OCI-M1 (cell line): ENCODE results near the gene MMS22L.
"Not testable (repeated sequence)": the region's sequence is repeated elsewhere in the genome, so short reads cannot be mapped to it uniquely, and the experiment has no call there.

Source experiments
- DNase-seq: peaks from one replicate; lab custom pipeline; 2025; lab: John Stamatoyannopoulos, UW

Gene MMS22L

DNA sequence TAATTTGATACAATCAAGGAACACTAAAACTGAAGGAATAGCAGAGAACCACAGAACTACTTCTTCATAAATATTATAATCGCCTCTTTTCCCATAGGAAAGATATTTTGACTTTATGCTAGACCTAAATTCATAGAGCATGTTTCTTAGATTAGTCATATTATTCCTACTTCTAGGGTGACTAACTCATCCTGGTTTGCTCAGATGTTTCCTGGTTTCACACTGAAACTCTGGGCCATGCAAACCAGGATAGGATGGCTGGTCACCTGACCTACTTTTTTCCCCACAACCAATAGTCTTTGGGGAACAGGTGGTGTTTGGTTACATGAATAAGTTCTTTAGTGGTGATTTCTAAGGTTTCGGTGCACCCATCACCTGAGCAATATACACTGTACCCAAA, 42.8 kb downstream of the MMS22L start:
- no peak for DNase-seq

DNA sequence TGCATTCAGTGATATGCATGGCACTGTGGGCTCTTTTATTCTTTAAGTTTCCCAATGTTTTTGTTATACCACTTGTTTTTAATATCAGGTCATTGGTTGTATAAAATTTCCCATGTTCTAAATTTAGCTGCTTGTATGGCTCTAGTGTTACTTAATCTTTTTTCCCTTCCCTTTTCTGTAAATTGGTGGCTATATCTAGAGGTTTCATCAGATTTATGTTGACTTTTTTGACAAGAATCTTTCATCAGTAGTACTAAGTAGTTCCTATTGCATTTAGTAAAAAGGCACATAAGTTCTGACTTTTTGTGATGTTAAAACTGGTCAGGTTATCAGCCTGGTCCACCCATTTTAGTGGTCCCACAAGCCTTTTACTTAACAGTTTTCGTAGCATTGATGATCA, 51.1 kb downstream of the MMS22L start:
- no peak for DNase-seq

DNA sequence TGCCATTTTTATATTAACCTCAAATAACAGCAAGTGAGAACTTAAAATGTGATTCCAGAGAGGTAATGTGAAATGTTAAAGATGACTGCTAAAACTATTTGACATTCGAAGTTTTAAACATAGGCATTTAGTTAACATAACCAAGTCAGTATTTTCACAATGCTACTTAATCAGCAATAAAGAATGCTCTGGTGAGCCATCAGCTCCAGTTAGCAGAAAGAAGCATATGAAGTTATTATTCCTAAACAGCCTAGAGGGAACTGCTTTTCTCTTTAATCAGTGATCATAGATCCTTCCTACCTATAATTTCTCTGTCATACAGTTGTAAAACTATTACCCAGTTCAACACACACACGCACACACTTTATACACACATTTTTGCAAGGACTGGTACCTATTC, 60.1 kb downstream of the MMS22L start:
- no peak for DNase-seq

DNA sequence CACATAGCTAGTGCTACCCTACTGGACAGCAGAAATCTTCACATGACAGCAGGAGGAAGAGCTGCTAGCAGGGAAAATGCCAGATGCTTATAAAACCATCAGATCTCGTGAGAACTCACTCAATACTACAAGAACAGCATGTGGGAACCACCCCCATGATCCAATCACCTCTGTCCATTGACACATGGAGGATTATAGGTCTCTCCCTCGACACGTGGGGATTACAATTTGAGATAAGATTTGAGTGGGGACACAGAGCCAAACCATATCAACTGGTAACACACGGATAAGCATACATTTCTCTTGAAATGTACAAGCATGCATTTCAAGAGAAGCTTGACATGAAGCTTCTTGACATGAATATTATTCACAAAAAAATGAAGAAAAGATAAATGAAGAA, 64.1 kb downstream of the MMS22L start:
- peak; percentile 46 for DNase-seq

DNA sequence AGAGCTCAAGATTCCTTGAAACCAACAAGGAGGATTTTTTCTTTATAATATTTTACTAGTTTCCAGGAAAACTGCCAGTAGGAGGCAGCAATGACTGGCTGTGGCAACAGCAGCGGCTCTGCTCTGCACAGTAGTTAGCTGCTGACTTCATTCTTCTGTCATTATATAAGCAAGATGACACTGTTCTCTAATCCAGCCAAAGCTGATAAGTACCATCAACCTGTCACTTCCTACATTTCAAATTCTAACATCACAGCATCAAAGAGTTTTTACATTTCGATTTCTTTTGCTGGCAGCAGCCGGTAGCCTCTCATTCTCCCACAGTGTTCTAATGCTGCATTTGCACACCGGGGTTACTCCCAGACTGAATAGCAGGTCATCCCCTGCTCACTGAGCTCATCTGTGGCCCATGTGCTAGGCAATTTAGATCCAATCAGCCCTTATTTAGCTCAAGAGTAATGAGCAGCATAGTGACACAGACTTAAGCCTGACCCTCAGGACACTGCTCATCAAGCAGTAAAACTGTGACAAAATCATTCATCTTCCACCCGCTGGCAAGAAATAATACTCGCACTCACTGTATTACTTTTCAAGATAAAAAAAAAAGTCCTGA, 67.8 kb downstream of the MMS22L start:
- DNase-seq, result peak; percentile 92

DNA sequence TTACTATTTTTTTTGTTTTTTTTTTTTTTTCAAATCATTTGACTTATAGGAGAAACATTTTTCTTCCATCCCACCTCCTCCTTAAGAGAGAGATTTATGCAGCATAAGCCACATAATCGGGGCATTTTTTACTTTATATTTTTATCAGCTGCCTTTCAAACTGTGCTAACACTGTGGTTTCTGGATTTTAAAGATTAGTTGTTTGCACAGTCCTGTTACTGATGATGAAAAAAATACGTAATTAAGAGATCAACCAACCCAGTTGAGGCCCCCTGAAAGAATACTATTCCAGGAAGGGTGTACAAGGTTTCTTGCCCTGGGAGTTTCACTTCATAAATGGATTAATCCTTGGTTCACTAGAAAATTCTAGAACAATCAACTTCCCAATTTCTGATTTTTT, 68.3 kb downstream of the MMS22L start:
- peak; percentile 76 for DNase-seq

DNA sequence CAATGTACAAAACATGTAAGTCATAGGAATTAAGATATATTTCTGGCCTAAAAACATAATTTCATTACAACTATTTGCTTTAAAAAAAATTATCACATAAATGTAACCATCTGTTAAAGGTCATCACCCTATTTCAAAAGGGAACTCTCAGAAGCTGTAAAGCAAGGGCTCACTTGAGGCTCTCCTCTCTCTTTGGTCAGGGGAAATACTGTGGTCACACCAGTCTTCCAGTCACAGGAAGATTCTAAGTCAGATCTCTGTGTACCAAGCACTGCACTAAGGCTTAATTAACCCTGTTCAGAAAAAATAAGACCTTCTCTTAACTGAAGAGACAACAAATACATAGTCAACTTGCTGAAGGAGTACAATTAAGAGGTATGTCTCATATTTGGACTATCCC, 75.6 kb downstream of the MMS22L start:
- peak; percentile 17 for DNase-seq

DNA sequence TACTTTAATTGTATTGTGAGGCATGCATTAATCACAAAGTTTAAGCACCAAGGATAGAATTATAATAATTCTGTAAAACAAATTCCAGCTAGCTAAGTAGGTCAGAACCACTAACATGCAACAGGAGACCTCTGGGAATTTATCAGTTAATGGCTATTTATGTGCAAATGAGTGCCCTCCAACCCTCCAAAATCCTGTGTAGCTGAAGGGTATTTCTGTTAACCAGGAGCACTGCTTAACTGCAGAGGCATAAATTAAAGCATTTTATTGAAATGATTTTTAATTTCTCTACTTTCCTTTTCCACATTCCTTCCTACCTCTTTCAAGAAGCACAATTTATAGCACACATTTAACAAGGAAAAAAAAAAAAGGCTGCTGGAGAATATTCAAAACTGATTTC, 77.0 kb downstream of the MMS22L start:
- no peak for DNase-seq

DNA sequence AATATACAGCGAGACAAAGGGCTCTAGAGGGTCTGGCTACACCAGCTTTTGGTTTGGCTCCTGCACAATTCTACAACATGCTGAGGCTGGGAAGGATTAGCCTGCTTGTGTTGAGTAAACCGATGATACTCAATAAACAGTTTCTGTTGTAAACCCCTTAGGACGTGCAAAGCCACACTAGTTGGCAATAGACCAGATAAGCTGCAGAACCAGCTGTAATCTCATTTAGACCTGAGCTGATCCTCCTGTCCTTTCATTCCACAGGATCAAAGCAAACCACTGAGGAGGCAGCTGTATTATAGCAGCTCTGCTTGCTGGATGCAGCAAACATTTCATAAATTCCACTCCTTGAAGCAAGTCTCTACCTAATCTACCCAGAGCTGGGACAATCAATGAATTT, 79.7 kb downstream of the MMS22L start:
- DNase-seq, result peak; percentile 54

DNA sequence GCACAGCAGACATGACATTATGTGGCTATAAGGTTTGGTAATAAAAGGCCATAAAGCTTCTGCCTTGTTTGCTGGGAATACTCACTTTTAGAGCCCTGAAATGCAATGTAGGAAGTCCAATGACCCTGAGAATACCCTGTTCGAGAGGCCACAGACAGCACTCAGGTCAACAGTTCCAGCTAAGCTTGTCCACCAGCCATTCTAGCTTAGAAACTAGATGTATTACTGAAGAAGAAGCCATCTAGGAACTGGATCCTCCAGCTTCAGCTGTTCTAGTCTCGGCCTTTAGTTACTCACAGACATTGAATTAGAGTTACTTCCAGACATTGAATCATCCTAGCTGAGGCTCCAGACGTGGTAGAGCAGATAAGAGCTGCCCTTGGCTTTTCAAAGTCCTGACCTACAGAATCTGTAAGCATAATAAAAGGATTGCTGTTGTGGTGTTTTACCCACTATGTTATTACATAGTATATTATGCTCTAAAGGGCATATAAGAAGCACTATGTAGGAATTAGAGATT, 84.9 kb downstream of the MMS22L start:
- DNase-seq, result peak; percentile 61

DNA sequence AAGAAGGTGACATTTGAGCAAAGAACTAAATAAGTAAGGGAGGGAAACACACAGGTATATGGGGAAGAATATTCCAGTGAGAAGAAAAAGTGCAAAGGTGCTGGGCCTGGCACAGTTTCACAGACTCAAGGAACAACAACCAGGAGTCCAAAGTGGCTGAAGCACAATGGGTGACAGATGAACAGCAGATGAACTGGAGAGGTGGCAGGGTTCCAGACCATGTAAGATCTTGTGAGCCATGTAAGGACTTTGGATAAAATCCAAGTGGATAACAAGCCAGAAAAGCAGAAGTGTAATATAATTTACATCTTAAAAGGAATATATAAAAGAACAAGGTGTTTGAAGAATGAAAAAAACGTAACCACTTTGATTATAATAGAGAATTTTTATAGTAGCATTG, 87.9 kb downstream of the MMS22L start:
- DNase-seq, result peak; percentile 61

DNA sequence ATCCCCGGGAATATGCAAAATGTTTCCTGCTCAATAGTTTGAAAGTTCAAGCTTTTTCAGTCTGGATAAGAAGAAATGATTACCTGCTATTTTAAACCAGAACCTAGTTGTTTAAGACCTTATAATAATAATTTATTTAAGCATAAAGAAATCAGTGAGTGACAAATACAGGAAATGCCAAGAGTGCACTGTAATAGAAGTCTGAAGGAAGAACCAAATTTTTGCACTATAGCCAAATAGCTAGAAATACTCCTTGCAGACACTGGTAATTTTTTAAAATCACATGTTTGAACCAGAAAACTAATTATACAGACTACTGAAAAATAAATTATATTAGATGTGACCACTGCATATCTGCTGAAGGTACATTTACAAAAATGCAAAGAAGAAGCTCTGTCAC, 93.2 kb downstream of the MMS22L start:
- DNase-seq, result no peak

DNA sequence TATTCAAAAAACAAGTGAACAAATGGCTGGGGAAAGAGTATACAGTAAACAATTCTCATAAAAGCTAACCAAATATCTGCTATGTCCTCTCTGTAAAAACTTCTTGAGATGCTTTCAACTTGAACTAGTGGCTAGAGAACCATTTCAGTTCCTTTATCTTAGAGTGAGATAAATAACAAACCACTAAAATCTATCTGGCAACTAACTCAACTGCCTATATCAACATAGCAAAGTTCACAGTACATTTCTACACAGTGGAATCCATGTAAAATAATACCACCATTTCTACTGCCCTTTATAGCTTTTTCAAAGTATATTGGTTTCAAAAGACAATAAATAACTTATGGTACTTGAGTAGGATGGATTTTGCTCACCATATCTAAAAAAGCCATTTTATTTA, 95.1 kb downstream of the MMS22L start:
- peak; percentile 36 for DNase-seq

DNA sequence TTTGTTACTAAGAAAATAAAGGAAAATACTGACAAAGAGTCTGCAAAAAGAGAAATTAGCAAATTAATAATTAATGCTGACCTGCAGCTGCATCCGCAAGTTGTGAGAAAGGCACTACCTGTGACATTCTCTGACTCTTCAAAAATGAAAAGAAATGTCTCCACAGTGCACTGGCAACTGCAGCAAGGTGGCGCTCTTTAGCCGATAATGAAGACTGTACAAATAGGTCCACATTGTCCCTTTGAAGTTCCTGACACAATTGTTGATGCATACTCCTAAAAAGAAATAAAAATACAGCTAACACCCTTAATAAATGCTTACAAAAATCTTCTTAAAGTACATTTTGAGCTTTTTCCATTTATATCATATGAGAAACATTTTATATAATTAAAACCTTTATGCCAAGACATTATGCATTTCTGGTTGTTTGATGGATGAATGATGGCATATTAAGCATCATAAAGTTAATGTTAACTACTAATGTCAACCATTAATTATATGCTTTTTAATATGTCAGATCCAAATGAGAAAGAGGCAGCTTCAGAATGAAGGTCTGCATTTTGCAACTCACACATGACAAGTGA, 96.5 kb downstream of the MMS22L start:
- DNase-seq, result peak; percentile 86

DNA sequence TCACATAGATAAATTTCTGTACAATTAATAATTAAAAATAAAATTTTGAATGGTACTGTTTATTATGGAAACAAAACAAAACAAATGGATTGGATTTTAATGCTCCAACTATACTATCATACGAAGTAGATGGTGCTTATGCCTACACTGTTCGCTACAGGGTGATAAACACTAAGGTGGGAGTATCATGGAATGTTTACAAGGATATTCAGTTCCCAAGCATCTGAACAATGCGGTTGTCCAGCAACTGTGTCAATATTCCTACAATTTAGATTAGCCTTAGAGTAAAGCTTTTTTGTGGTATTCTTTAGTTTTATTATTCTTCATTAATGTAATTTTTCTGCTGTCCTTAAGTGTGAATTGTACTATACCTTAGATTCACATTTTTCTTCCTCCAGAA, 105.1 kb downstream of the MMS22L start:
- DNase-seq, result no peak

DNA sequence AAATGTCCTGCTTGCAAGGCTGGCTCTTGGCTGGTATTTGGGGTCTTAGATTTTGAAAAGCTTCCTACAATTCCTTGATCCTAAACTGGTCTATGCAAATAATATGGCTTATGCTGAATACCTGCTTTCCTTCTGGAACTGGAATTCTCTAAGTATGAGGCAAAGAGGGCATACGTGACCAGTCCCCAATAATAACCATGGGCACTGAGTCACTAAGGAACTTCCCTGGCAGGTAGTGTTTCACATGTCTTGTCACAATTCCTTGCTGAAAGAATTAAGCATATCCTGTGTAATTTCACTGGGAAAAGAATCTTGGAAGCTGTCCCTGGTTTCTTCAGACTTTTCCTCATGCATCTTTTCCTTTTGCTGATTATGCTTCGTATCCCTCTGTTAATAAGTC, 106.5 kb downstream of the MMS22L start:
- no peak for DNase-seq

DNA sequence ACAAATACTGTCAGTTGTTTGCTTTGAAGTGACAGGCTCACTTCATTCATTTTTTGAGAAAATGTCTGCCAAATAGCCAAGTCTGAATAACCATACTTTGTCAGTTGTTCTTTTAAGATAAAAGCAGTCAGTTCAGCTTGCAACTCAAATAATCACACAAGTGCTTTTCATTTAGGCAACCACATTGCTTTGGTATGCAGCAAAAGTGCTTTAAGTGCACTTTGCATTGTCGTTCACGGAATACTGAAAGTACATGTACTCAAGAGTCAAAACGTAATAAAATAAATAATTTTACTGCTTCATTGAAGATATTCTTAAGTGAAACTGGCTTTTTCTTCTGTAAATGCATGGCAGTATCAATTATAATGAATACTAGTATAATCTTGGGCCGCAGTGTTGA, 107.2 kb downstream of the MMS22L start:
- no peak for DNase-seq

DNA sequence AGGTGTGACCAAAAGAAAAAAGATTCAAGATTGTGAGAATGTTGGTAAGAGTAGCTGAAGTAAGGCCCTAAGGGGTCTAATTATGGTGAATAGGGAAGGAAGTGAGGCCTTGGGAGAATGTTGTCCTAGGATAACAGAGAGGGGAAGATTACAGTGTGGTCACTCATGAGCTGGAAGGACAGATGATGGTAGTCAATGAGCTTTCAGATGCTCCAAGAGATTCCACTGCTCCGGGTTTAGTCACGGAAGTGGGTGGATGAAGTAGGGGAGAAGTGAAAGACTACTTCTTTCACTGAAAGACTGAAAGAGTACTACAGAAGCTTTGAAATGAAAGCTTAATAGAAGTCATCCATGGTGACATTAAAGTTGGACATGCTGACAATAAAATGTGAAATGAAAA, 108.5 kb downstream of the MMS22L start:
- no peak for DNase-seq

DNA sequence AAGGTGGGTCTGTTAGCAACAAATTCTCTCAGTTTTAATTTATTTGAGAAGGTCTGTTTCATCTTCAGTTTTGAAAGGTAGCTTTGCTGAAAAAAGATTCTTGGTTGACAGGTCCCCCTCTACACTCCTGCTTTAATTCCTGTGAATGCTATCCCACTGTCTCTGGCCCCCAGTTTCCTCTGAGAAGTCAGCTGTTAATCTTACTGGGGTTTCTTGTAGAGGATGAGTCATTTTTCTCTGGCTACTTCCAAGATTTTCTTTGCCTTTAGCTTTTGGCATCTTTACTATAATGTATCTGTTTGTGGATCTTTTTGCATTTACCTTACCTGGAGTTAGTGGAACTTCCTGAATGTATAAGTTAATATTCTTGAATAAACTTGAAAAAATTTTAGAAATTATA, 122.7 kb downstream of the MMS22L start:
- DNase-seq, result peak; percentile 25

DNA sequence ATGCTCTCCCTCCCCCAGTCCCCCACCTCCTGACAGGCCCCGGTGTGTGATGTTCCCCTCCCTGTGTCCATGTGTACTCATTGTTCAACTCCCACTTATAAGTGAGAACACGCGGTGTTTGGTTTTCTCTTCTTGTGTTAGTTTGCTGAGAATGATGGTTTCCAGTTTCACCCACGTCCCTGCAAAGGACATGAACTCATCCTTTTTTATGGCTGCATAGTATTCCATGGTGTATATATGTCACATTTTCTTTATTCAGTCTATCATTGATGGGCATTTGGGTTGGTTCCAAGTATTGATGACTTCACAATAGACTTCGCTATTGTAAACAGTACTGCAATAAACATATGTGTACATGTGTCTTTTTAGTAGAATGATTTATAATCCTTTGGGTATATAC, 127.6 kb downstream of the MMS22L start:
- not testable (repeated sequence) for DNase-seq

DNA sequence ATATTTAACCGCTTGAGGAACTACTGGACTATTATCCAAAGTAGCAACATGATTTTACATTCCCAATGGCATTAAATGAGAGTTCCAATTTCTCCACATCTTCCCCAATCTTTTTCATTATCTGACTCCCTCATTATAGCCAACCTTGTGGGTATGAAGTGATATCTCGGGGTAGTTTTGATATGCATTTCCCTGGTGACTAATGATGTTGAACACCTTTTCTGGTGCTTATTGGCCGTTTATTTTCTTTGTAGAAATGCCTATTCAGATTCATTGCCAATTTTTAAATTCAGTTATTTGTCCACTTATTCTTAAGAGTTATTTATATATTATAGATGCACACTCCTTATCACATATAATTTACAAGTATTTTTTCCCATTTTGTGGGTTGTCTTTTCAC, 129.0 kb downstream of the MMS22L start:
- no peak for DNase-seq

DNA sequence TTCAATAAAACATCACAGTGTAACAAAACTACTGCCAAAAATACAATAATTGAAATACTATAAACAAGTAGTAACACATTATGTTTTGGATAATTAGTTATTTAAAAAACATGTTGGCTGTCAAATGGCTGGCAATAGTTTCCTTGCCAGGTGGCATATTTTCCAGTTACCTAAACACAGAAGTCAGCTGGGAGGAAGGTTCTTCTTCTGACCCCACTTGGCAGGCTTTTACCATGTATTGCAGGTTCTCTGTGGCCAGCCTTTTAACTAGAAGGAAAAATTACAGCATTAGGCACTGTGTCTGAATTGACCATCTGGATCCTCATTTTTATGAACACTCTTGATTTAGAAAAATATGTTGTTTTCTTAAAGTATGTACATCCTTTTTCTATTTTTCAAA, 131.4 kb downstream of the MMS22L start:
- DNase-seq, result no peak

DNA sequence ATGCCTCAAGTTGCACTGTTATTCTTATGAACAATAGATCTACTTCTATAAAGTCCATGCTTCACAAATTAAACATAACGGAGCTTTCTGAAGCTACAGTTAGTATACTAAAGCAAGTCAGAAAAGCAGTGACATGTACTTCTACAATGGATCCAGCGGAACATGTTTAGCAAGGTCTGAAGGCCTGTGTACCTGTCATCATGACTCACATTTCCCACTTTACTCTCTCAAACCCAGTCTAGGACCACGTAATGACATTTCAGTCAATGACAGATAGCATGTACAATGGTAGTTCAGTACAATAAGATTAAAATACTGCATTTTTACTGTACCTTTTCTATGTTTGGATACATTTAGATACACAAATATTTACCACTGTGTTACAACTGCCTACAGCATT, 132.1 kb downstream of the MMS22L start:
- no peak for DNase-seq

DNA sequence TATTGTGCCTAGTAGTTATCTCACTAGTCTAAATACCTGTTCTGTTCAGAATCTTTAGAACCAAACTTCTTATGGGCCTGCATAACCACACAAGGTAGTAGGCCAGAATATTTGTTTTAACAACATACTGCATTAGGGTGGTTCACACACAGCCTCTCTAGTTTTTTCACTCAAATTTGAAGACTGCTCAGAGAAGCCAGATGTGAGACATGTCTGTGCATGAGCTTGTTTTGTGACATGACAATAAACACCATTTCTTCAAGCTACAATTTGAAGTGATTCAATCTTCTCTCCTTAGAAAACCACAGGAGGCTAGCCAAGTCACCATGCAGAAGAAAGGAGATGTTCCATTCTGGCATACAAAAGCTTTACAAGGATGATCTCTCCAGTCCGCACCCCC, 135.6 kb downstream of the MMS22L start:
- no peak for DNase-seq
